SJCRH30 (cell line): ENCODE measurements around the gene TSC22D3. TPM values are rescaled to one million over a fixed set of nuclear protein-coding genes. Genes with fewer than 3 reads are reported as not detected.

Experiments used
- total RNA-seq: library from RNA; depleted of rRNA; stranded (reverse); fragments of >200 nt; shearing (Covaris generic); gene quantifications from 2 replicates; pipeline ENCODE4 v1.2.3, GENCODE V29; 2014; rRNA removed

TSC22D3 gene
- total RNA-seq, 1 experiment from 2014 or later: 29.0 TPM

Other genes starting within 250 kb of the TSC22D3 start
- gene PRPS1, start 147.3 kb downstream of the TSC22D3 start, total RNA-seq: 68.5 and 69.7 TPM in 2 replicates
- not detected in 2 replicates for gene NCBP2L, start 1.9 kb upstream of the TSC22D3 start, total RNA-seq
- gene MID2, start 50.1 kb upstream of the TSC22D3 start, total RNA-seq: 2.0 and 3.9 TPM in 2 replicates
- gene TEX13B, start 206.6 kb upstream of the TSC22D3 start, total RNA-seq: not detected in 2 replicates